GM12801 (cell line): ENCODE results near the gene SRPK2.

Experiments
- TF ChIP-seq, protein P1 (sequence below): IDR thresholded peaks from one replicate; pipeline ENCODE4 v1.5.1; 2011; ENCODE audit warnings: control low read depth; ENCODE audit not compliant: insufficient read length; ENCODE audit errors: extremely low read depth

The SRPK2 gene

DNA sequence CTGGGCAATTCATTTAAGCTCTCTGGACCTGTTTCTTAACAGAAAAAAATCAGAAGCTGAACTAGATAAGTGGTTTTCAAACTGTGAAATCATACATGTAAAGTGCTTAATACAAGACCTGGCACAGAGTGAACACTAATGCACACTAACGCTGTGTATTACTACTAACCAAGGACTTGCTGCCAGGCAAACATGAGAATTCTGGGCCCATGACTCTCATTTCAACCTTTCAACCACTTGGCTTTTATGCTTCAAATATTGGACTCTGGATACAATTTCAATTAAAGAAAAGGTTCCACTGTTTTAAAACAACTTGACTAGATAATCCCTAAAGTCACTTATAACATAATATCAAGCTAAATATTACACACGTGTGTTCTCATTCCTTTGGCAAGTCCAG is 73.4 kb downstream of the SRPK2 start:
- TF ChIP-seq, protein P1, sequence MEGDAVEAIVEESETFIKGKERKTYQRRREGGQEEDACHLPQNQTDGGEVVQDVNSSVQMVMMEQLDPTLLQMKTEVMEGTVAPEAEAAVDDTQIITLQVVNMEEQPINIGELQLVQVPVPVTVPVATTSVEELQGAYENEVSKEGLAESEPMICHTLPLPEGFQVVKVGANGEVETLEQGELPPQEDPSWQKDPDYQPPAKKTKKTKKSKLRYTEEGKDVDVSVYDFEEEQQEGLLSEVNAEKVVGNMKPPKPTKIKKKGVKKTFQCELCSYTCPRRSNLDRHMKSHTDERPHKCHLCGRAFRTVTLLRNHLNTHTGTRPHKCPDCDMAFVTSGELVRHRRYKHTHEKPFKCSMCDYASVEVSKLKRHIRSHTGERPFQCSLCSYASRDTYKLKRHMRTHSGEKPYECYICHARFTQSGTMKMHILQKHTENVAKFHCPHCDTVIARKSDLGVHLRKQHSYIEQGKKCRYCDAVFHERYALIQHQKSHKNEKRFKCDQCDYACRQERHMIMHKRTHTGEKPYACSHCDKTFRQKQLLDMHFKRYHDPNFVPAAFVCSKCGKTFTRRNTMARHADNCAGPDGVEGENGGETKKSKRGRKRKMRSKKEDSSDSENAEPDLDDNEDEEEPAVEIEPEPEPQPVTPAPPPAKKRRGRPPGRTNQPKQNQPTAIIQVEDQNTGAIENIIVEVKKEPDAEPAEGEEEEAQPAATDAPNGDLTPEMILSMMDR: no peak

DNA sequence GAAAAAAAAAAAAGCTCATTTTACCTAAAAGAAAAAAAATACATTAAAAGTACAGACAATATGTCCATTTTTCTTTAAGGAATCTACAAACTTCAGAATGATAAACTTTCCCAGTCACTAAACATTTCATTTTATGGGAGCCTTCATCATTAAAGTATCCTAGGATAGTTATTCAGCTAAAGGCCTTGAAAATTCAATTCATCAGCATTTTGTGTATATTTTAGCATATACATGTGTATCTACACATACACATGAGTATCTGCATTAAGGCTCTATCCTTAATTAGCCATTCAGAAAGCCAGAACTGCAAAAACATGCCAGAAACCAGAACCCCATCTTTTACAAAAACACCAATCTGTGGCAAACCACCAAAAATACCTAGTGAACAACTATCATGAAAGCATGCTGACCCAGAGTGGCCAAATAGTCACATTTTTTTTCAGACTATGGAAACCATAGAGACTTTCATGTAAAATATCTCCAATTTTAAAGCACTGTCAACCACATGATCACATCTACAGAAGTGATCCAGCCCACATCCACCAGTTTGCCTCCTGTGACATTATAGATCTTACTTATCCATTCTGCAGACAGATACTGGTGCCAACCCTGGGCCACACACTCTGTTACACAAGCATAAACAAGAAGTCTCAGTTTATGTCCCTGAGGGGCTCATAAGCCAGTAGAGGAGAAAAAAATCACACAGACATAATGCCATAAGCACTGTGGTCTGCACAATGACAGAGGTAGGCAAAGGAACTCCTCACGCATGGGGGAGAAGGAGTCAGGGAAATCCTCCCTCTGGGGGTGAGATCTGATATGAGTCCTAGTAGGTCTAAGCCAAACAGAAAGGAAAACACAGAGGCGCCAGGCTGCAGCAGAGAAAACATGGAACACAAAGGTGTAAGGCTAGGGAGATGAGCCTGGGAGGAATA is 79.2 kb downstream of the SRPK2 start:
- TF ChIP-seq, protein P1: no peak

GRCh38 chr7:105307163-105307672 is 81.5 kb downstream of the SRPK2 start:
- TF ChIP-seq, protein P1: no peak

- TF ChIP-seq, protein P1: no peak
Measured at GRCh38 chr7:105306298-105306748, 82.4 kb downstream of the SRPK2 start.

- TF ChIP-seq, protein P1: no peak
Measured at GRCh38 chr7:105305633-105306032, 83.1 kb downstream of the SRPK2 start.

DNA sequence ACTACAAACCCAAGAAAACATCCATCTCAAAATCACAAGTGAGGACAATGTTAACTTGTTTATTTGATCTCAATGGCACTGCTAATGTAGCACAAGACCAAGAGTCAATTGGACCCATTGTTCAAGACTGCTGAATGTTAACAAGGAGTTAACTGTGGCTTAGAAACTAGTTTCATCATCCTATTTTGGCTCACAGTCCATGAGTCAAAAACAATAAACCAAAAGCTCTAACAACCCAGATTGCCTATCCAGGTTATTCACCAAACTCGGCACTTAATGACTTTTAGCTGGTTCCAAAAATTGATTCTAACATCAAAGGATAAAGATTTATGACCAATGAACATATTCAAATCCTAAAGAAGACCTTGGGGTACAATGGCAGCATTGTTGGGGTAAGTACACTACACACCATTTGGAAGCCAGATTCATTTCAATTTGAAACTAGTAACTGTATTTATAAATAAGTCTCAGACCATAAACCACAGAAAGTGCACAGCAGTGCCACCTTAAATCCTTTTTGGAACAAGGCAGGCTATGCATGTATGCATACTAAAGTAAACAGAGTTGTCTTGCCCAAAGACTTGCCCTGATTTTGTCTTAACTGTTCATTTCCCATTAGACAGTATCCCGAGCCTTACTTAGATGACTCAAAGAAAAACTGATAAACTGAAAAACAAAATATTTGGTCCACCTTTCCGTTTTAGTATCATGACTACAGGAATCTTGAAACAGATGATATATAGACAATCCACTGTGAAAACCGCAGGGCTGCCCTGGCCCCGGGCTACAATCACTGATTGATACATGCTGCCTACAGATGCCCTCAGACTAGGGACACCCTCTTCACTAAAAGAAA is 84.5 kb downstream of the SRPK2 start:
- TF ChIP-seq, protein P1: no peak

DNA sequence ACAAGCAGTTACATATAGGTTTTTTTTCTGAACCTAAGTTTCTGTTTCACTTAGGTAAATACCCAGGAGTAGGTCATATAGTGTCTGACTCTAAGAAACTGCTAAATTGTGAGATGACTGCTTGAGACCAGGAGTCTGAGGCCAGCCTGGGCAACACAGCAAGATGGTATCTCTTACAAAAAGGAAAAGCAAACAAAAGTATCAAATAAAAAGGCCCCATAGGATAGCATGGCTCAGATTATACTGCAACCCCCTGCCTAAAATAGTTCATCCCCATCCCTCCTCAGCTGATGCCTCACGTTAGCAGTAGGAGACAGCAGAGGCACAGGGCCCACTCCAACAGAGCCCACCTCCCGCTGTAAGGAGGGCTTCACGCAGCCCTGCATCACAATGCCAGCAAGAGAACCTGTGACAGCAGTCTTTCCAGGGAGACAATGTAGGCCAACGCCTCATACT is 90.3 kb downstream of the SRPK2 start:
- TF ChIP-seq, protein P1: no peak
